GM19025 (cell line): Measurements from ENCODE around the gene CNNM4.

Source experiments
- ATAC-seq: cut with Tn5 transposase; IDR thresholded peaks from one replicate; pipeline ENCODE4 v1.9.1; 2021; ENCODE audit warnings: mild to moderate bottlenecking, low read depth, moderate library complexity; ENCODE audit not compliant: unreplicated experiment

Gene CNNM4

DNA sequence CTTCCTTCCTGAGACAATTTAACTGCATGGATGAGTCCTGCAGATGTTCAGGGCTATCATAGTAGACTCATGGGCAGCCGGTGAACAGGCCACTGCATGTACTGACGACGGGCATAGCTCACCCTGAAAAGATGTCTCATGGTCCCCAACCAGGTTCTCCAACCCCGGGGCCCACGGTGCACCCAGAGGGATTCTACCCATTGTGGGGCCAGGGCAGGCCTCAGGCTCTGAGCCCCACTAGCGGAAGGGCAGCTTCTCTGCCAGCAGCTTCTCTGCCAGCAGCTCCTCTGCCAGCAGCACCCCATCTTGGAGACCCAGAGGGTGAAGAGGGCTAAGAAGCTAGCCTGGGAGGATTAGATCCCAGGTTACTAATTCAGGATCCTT is 3.2 kb upstream of the CNNM4 start:
- ATAC-seq: no peak

GRCh38 chr2:96758987-96759386 is 1.7 kb upstream of the CNNM4 start:
- no peak for ATAC-seq

GRCh38 chr2:96759548-96759947 is 1.2 kb upstream of the CNNM4 start:
- no peak for ATAC-seq

GRCh38 chr2:96760986-96761832 is 507 bp downstream of the CNNM4 start:
- no peak for ATAC-seq

DNA sequence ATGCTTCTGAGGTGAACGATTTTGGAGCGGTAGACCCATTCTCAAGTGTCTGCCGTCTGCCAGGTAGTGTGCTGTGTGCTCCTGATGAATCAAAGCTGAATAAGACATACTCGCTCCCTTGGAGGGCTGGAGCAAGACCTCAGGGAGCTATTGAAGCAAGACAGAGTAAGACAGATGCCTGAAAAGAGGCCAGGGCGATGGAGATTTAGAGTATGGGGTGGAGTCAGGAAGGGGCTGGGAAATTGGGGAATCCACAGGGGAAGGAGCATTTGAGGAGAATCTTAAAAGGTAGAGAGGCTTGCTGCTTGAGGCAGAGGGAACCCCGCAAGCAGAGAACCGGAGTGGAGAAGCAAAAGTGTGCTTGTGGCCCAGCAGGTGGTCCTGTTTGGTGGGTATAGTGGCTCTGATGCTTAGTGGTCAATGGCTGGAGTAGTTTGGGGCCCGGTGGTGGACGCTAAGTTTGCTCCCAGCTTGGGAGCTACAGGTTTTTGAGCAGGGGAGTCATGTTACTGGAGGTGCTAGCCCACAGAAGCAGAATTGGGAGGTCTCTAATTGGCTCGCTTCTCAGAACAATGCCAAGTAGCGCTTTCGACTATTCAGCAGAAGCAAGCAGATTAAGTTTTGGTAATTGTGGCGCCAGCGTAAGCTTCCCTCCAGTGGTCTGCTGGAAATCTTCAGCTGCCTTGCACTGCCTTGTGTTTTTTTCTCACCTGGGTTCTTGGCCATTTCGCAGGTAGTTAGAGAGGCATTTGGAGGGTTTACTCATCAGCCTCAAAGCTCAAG is 2.0 kb downstream of the CNNM4 start:
- no peak for ATAC-seq

GRCh38 chr2:96763511-96764252 is 3.0 kb downstream of the CNNM4 start:
- no peak for ATAC-seq

- no peak for ATAC-seq
Measured at GRCh38 chr2:96764253-96764637, 3.5 kb downstream of the CNNM4 start.

DNA sequence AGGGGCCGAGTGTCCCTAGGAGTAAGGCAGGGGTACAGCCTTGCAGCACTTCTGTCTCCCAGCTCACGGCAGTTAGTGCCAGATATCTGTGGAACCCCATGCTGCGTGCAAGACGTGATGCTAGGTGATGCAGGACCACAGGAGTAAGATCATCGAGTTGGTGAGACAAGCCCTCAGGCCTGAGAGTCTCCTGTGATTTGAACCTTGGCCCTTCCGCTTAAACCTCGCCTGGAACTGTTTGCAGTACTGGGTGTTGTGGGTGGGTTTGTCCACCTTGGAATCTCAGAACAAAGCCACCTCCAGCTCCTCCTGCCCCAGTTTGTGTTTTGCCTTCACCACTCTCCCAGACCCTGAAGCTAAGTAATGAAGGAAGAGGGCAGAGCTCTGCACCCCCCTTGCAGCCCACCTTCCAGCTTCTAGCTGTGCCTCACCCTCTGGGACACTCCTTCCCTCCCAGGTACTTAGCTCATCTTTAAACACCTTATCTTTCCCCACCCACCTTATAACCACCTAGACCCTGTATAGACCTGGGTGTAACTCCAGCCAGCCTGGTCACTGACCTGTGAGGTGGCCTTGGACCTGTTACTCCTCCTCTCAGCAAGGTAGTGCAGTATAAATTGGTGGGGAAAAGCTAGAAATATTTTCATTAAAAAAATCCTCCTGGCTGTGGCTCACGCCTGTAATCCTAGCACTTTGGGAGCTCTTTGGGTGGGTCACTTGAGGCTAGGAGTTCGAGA is 6.6 kb downstream of the CNNM4 start:
- ATAC-seq: no peak

DNA sequence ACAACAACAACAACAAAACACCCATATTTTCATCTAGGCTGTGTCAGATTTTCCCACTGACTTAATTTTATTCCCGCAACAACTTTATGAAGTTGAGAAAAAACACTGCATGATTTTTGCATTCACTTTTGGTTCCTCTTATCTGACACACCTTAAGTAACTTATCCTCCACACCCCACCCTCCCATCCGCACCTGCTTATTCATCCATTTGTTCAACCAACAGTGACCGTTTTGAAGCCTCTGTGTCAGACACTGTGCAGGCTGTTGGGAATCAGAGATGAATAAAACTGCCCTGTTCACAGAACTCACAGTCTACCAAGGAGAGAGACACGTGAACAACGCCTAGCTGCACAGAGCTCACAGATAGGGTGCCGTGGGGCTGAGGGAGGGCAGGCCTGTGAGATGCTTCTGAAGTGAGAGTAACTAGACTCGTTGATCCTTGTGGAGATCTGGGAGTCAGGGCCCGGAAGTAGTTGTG is 7.4 kb downstream of the CNNM4 start:
- ATAC-seq: peak; percentile 38

DNA sequence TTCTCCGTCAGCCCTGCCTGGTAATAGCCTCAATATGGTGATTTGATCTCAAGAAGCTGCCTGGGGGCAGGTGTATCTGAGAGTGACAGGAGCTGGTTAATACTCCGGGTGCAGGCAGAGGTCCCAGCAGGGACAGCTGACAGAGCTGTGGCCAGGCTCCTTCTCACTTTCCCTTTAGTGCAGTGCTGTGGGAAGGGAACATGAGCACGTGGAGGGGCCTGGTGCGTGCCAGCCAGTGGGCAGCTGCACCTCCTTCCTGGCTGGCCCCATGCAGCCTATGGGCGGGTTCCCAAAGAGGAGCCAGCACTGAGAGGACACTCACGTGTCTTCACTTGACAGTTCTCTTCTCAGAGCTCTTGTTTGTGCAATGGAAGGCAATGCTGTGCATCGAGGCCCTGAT is 9.1 kb downstream of the CNNM4 start:
- no peak for ATAC-seq

GRCh38 chr2:96770442-96771202 is 9.9 kb downstream of the CNNM4 start:
- no peak for ATAC-seq

DNA sequence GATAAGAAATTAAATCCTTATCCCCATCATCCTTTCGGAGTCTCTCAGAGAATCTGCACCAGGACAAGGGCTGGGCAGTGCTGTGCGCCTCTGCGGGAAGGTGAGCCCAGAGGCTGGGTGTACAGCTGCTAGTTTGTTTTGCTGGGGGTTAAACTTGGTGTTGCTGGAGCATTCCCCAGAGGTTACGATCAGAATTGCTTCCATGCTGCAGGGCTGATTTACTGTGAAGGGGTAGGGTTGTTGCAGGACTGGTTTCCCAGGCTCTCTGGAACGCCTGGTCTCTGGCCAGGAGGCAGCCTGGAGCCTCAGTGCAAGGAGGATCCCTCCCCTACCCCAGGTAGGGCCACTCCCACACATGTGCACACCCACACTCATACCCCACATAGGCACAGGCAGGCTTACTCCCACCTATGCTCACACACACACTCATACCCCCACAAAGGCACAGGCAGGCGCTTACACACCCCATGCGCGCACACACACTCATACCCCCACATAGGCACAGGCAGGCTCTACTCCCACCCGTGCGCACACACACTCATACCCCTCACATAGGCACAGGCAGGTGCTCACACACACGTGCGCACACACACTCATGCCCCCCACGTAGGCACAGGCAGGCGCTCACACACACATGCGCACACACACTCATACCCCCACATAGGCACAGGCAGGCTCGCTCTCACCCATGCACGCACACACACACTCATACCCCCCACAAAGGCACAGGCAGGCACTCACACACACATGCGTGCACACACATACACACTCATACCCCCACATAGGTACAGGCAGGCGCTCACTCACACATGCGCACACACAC is 11.3 kb downstream of the CNNM4 start:
- ATAC-seq: no peak

DNA sequence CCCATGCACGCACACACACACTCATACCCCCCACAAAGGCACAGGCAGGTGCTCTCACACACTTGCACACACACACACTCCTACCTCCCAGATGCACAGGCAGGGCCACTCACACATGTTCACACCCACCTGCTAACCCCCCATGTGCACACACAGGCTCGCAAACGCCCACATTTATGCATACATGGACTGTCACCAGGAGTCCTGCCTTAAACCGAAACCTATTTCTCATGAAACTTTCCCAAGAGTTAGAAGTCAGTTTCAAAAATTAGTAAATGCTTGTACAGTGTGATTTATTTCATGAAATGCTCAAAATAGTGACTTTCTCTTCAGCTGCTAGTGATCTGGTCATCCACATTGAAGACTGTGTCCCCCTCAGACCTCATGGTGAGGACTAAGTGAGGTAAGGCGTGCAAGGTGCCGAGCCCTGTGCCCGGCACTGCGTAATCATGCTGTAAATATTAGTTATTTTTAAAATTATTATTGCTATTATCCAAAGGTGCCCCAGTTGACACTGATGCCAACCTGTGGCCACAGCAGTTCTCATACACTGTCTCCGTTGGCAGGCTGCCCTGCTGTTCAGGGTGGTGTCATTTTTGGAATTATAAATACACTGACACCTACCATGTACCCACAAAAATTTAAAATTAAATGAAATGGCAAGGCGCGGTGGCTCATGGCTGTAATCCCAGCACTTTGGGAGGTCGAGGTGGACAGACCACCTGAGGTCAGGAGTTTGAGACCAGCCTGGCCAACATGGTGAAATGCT is 12.4 kb downstream of the CNNM4 start:
- peak; percentile 52 for ATAC-seq

DNA sequence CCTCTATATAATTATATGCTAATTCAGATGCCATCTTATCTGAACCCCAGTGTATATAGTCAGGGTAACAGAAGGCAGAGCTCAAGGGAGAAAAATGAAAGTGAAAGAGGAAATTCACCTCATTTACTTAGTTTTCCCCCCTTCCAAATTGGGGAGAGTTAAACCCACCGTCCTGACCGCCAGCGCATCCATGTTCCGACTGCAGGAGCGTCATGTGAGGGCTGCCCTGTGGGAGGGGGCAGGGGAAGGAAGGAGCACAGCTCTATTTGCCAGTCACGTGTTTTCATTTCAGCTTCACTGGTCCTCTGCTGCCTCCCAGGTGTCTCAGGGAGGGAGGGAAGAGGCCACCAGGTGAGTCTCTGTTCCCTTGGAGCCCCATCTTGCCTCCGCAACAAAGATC is 13.2 kb downstream of the CNNM4 start:
- ATAC-seq: no peak

- ATAC-seq: no peak
Measured at GRCh38 chr2:96775160-96775559, 14.5 kb downstream of the CNNM4 start.

DNA sequence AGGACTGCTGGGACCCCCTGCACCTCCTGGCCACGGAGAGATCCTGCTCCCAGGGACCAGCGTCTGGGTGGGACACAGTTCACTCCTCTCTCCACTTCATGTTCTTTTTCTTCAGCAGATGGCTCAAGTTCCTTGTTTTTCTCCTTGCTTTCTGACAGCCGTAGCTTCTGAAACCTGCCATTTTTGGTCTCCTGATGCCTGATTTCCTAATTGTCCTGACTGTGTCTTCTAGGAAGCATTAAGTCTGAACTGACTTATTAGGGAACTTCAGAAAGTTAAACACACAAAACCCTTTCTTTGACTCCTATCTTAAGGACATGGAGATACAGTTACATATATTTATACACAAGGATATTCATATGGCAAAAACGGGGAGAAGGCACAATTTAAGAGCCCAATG is 22.7 kb downstream of the CNNM4 start:
- ATAC-seq: no peak

DNA sequence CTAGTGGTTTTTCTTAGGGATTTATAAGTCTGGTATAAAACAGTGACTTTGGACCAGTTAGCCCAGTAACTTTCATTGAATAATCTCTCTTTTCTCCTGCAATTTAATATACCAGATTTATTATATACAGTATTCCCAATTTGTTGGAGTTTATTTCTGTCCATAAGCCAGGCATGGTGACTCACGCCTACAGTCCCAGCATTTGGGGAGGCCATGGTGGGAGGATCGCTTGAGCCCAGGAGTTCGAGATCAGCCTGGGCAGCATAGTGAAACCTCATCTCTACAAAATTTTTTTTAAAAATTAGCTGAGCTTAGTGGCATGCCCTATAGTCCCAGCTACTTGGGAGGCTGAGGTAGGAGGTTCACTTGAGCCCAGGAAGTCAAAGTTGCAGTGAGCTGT is 26.7 kb downstream of the CNNM4 start:
- no peak for ATAC-seq
